Neural progenitor cell (in vitro differentiated cells): ENCODE data around the gene PROB1.

Experiments used
- CTCF ChIP-seq: fragments of 200-600 bp; sonication (generic); IDR thresholded peaks from 2 replicates; pipeline ENCODE4 v1.5.1; 2017; ENCODE audit warnings: antibody characterized with exemption, mild to moderate bottlenecking
- EZH2 ChIP-seq: fragments of 200-600 bp; sonication (generic); IDR thresholded peaks from 2 replicates; pipeline ENCODE4 v1.6.1; 2017; ENCODE audit warnings: antibody characterized with exemption, mild to moderate bottlenecking, moderate library complexity
- EZH2phosphoT487 ChIP-seq: fragments of 200-600 bp; sonication (generic); IDR thresholded peaks from 2 replicates; pipeline ENCODE4 v1.6.1; 2017; ENCODE audit warnings: antibody characterized with exemption

- TF ChIP-seq EZH2: no peak
- TF ChIP-seq CTCF: no peak
- TF ChIP-seq EZH2phosphoT487: no peak
These were observed 16.0 kb downstream of the PROB1 start for GRCh38 chr5:139378941-139379361.
